Measurements from ENCODE around the gene BEGAIN.

Gene BEGAIN

DNA sequence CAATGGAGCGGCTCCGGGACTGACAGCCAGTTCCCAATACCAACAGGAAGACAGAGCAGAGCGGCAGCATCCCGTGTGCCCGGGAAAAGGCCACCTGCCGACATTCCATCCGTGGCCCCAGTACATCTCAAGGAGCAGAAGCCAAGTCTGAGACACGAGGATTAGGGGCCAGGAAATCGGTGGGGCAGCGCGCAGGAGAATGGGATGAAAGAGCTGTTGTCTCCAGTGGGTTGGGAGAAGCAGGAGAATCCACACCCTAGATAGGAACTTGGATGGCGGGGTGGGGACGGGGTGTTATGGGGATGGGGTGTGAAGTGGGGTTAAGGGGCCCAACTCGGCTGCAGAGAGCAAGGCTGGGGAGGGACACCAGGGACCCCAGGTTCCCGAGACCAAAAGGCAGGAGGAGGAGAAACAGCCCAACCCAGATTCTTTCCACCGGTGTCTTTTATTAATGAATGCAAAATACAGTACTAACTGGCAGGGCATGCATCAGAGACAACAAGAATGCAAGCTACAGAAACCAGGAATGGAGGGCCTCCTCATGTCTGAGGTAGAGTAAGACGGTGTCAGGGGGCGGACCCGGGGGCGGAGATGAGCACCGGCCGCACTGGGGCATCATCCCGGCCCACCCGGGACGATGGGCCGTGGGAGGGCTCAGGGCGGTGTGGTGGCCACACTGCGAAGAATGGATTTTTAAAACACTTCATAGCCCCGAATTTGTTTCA, 50.3 kb downstream of the BEGAIN start:
- no peaks in the 10 kb centered on the region for H3K36me3 ChIP-seq (ENCODE audit: insufficient read depth, low read length)
- no peak overlapping the region for H3K4me3 ChIP-seq (ENCODE audit: low read length)
- H3K4me1 ChIP-seq (ENCODE audit: insufficient read depth, low read length) = peaks cover 3% of the 10 kb centered on the region; the same call in 1 of the 2 replicates
- H3K27ac ChIP-seq (ENCODE audit: low read depth, low read length) = no peak overlapping the region
- WGBS = 88% methylated on average over 29 of the region's 29 CpGs
- no peaks in the 10 kb centered on the region for H3K27me3 ChIP-seq (ENCODE audit: insufficient read depth, low read length)
- H3K9ac ChIP-seq (ENCODE audit: low read depth, low read length) = no peak overlapping the region
- no peaks in the 10 kb centered on the region for H3K9me3 ChIP-seq (ENCODE audit: insufficient read depth, low read depth, low read length)

DNA sequence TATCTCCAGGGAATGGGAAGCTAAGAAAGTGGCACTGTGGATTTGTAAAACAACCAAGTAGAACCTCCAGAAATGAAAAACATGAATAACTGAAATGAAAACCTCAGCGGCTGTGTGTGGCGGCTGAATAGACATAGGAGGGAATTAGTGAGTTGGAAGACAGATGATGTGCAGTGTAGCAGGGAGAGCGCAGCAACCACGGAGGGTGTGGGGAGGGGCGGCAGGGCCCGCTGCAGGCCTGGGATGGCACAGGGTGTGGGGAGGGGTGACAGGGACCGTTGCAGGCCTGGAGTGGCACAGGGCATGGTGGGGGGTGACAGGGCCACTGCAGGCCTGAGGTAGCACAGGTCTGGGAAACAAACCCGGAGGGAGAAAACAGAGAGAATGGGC, 51.1 kb downstream of the BEGAIN start:
- no peak overlapping the region for H3K27ac ChIP-seq (ENCODE audit: low read depth, low read length)
- no peaks in the 10 kb centered on the region for H3K27me3 ChIP-seq (ENCODE audit: insufficient read depth, low read length)
- no peaks in the 10 kb centered on the region for H3K9me3 ChIP-seq (ENCODE audit: insufficient read depth, low read depth, low read length)
- peaks cover 3% of the 10 kb centered on the region; the same call in 1 of the 2 replicates for H3K4me1 ChIP-seq (ENCODE audit: insufficient read depth, low read length)
- no peaks in the 10 kb centered on the region for H3K36me3 ChIP-seq (ENCODE audit: insufficient read depth, low read length)
- H3K4me3 ChIP-seq (ENCODE audit: low read length) = no peak overlapping the region
- 92% methylated on average over 8 of the region's 8 CpGs for WGBS
- no peak overlapping the region for H3K9ac ChIP-seq (ENCODE audit: low read depth, low read length)

GRCh38 chr14:100535287-100536120, 51.7 kb downstream of the BEGAIN start:
- H3K4me3 ChIP-seq (ENCODE audit: low read length) = no peak overlapping the region
- 93% methylated on average over 16 of the region's 16 CpGs for WGBS
- no peaks in the 10 kb centered on the region for H3K27me3 ChIP-seq (ENCODE audit: insufficient read depth, low read length)
- peaks cover 3% of the 10 kb centered on the region; the same call in 1 of the 2 replicates for H3K4me1 ChIP-seq (ENCODE audit: insufficient read depth, low read length)
- H3K36me3 ChIP-seq (ENCODE audit: insufficient read depth, low read length) = no peaks in the 10 kb centered on the region
- H3K27ac ChIP-seq (ENCODE audit: low read depth, low read length) = no peak overlapping the region
- H3K9ac ChIP-seq (ENCODE audit: low read depth, low read length) = no peak overlapping the region
- H3K9me3 ChIP-seq (ENCODE audit: insufficient read depth, low read depth, low read length) = no peaks in the 10 kb centered on the region

DNA sequence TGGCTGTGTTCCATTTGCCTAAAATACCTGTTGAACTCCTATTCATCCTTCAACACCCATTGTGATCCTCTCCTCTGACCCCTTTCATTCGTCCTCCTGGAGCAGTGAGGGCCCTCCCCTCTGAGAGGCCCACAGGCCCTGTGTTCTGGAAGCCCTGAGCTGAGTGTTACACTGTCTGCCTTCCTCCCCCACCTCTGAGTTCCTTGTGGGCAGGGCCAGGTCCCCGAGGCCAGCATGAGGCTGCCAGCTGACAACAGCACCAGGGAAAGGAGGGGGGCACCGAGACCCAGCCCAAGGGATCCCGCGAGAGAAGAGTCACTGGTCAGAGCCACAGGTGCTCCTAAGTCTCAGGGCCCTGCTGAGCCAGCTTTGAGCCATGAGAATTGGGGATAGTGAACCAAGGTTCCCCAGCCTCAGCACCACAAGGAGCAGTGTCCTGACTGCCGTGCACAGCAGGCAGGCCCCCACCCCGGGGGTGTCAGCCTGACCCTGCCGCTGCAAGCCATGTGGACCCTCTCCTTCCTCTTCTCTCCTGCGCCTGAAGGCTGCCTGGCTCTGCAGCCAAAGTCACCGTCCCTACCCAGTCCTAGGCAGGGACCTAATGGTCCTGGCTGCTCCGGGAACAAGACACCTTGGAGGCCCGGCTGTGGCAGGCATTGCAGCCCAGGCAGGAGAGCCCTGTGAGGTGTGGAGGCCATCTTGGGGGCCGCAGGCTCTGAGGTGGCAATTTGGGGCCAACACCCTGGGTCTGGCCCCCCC, 52.5 kb downstream of the BEGAIN start:
- WGBS = 81% methylated on average over 13 of the region's 13 CpGs
- H3K9me3 ChIP-seq (ENCODE audit: insufficient read depth, low read depth, low read length) = no peaks in the 10 kb centered on the region
- H3K4me1 ChIP-seq (ENCODE audit: insufficient read depth, low read length) = peaks cover 3% of the 10 kb centered on the region; the same call in 1 of the 2 replicates
- no peak overlapping the region for H3K4me3 ChIP-seq (ENCODE audit: low read length)
- no peak overlapping the region for H3K27ac ChIP-seq (ENCODE audit: low read depth, low read length)
- no peak overlapping the region for H3K9ac ChIP-seq (ENCODE audit: low read depth, low read length)
- no peaks in the 10 kb centered on the region for H3K27me3 ChIP-seq (ENCODE audit: insufficient read depth, low read length)
- no peaks in the 10 kb centered on the region for H3K36me3 ChIP-seq (ENCODE audit: insufficient read depth, low read length)

- no peaks in the 10 kb centered on the region for H3K27me3 ChIP-seq (ENCODE audit: insufficient read depth, low read length)
- H3K27ac ChIP-seq (ENCODE audit: low read depth, low read length) = no peak overlapping the region
- 93% methylated on average over 17 of the region's 17 CpGs for WGBS
- no peaks in the 10 kb centered on the region for H3K9me3 ChIP-seq (ENCODE audit: insufficient read depth, low read depth, low read length)
- H3K4me1 ChIP-seq (ENCODE audit: insufficient read depth, low read length) = peaks cover 3% of the 10 kb centered on the region; the same call in 1 of the 2 replicates
- H3K9ac ChIP-seq (ENCODE audit: low read depth, low read length) = no peak overlapping the region
- no peaks in the 10 kb centered on the region for H3K36me3 ChIP-seq (ENCODE audit: insufficient read depth, low read length)
- H3K4me3 ChIP-seq (ENCODE audit: low read length) = no peak overlapping the region
Observed at GRCh38 chr14:100533656-100534485, 53.3 kb downstream of the BEGAIN start.

DNA sequence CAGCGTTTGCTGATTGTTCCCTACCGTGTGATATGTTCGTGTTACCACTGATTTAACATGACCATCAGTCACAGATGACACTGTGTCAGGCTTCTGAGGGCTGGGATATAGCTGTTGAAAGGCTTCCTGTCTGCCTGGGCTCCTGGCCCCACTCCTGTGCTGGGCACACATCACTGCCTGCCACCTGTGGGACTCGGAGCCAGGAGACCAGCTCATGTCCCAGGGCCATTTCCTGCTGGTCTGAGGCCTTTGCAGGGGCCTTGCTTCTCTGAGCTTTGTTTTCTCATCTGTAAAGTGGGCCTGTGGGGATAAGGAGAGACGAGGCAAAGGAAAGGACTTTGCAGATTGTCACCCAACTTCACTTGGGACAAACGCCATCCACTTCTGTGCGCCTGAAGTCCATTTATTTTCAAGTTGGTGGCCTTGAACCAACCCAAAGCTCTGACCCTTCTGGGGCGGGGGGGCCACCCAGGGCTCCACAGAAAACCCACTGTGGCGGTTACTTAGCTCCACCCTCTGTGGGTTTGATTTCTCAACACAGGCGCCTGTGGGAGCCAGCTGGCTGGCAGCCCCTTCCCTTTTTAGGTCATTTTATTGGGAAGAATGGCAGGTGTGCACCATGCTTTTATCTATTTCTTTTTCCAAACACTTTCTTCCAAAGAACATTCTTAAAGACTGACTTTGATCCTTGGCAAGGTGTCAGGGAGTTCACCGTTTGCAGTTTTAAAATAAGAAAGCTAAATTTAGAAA, 54.1 kb downstream of the BEGAIN start:
- Histone ChIP-seq H3K4me1 (ENCODE audit: insufficient read depth, low read length) (peaks cover 3% of the 10 kb centered on the region; the same call in 1 of the 2 replicates), H3K9me3 (ENCODE audit: insufficient read depth, low read depth, low read length) (no peaks in the 10 kb centered on the region), H3K36me3 (ENCODE audit: insufficient read depth, low read length) (no peaks in the 10 kb centered on the region), H3K9ac (ENCODE audit: low read depth, low read length) (no peak overlapping the region), H3K27ac (ENCODE audit: low read depth, low read length) (no peak overlapping the region), H3K27me3 (ENCODE audit: insufficient read depth, low read length) (no peaks in the 10 kb centered on the region), H3K4me3 (ENCODE audit: low read length) (no peak overlapping the region)
- 90% methylated on average over 10 of the region's 11 CpGs for WGBS

- Histone ChIP-seq H3K4me1 (ENCODE audit: insufficient read depth, low read length) (peaks cover 3% of the 10 kb centered on the region; the same call in 1 of the 2 replicates), H3K27me3 (ENCODE audit: insufficient read depth, low read length) (no peaks in the 10 kb centered on the region)
- 92% methylated on average over 9 of the region's 12 CpGs for WGBS
Observed at GRCh38 chr14:100532154-100532861, 54.9 kb downstream of the BEGAIN start.

GRCh38 chr14:100531152-100532121, 55.8 kb downstream of the BEGAIN start:
- no peaks in the 10 kb centered on the region for H3K27me3 ChIP-seq (ENCODE audit: insufficient read depth, low read length)
- H3K36me3 ChIP-seq (ENCODE audit: insufficient read depth, low read length) = peaks cover 7% of the 10 kb centered on the region; the same call in 1 of the 2 replicates
- H3K4me1 ChIP-seq (ENCODE audit: insufficient read depth, low read length) = peaks cover 3% of the 10 kb centered on the region; the same call in 1 of the 2 replicates
- H3K9me3 ChIP-seq (ENCODE audit: insufficient read depth, low read depth, low read length) = no peaks in the 10 kb centered on the region
- 92% methylated on average over 16 of the region's 16 CpGs for WGBS
- no peak overlapping the region for H3K27ac ChIP-seq (ENCODE audit: low read depth, low read length)
- no peak overlapping the region for H3K4me3 ChIP-seq (ENCODE audit: low read length)
- H3K9ac ChIP-seq (ENCODE audit: low read depth, low read length) = no peak overlapping the region

More at GRCh38 chr14:100532154-100532861, 54.9 kb downstream of the BEGAIN start:
- no peaks in the 10 kb centered on the region for H3K36me3 ChIP-seq (ENCODE audit: insufficient read depth, low read length)
- H3K9me3 ChIP-seq (ENCODE audit: insufficient read depth, low read depth, low read length) = no peaks in the 10 kb centered on the region
- no peak overlapping the region for H3K4me3 ChIP-seq (ENCODE audit: low read length)
- H3K9ac ChIP-seq (ENCODE audit: low read depth, low read length) = no peak overlapping the region
- no peak overlapping the region for H3K27ac ChIP-seq (ENCODE audit: low read depth, low read length)

All from HUES64 (cell line).